GM13977 (cell line): Measurements from ENCODE around the gene KIF26A.

ENCODE experiments used
- DNase-seq: peaks from one replicate; pipeline ENCODE4 v3.0.0; 2012; ENCODE audit warnings: low spot score
- CTCF ChIP-seq: IDR thresholded peaks from 2 replicates; pipeline ENCODE4 v1.5.1; 2012; ENCODE audit warnings: mild to moderate bottlenecking, control low read depth; ENCODE audit not compliant: insufficient read depth; ENCODE audit errors: extremely low read depth, missing control alignments
- in situ Hi-C: fragments of 300-500 bp; cut with MboI; formaldehyde crosslinking; loops from one replicate; pipeline ENCODE4 v1.12.0; 2022; ENCODE audit warnings: low sequenced_read_pairs, low pct_unique_long_range_greater_than_20kb, mixed read lengths, inconsistent platforms; ENCODE audit not compliant: unreplicated experiment

KIF26A gene

DNA sequence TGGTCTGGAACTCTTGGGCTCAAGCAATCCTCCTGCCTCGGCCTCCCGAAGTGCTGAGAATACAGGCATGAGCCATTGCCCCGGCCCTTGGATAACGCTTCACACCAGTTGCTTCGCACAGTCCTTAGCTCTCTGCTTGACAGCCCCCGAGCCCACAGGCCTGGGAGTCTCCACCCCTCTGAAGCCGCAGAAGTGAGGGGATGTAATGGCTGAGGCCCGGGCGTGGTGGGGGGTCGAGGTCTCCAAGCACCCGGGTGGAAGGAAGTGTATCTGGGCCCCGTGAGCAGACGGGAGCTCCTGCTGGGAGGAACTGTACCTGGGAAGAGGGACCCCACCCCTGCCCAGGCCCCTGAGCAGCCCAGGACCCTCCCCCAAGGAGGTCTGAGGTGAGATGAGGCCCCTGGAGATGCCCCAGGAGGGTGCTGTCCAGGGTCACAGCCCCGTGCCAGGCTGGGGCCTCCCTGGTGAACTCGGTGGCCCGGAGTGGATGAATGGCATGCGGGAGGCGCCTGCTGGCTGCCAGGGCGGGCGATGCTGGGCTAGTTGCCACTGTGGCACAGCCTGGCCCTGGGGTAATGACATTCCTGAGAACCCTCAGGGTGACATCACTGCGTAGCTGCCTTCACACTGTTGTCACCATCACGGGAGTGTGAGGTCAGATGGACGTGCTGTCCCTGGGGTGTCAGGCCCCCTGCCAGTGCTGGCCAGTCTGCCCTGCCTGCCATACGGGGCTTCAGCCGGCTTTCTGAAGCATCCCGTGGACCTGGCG lies 48.9 kb downstream of the KIF26A start:
- in situ Hi-C loops = no loop called here
- DNase-seq = no peak
- no peak for TF ChIP-seq CTCF

- no peak for TF ChIP-seq CTCF
- in situ Hi-C loops = no loop called here
- DNase-seq = no peak
These were observed 49.7 kb downstream of the KIF26A start for GRCh38 chr14:104187931-104188726.

GRCh38 chr14:104188727-104189400 lies 50.5 kb downstream of the KIF26A start:
- in situ Hi-C loops = no loop called here
- DNase-seq = no peak
- TF ChIP-seq CTCF = no peak

DNA sequence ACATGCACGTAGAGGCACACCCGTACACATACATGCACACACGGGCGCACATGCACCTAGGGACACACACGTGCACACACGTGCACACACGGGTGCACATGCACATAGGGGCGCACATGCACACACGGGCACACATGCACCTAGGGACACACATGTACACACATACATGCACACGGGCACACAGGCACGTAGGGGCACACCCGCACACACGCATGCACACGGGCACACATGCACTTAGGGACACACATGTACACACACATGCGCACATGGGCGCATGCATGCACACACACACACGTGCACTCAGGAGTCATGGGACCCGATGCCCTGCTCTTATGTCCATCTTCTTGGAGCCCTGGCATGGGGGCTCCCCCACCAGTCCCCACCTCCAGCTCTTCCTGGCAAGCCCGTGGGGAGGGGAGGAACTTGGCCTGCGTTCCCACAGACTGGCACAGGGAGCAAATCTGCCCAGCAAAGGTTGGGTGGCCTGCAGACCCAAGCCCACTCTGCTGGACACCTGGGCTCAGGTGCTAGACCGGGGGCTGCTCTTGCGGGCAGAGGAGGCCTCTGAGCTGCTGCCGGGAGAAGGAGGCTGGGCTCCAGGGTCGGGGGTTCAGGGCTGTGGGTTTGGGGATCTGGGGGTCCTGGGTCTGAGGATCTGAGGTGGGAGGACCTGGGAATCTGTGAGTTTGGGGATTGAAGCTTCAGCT lies 51.4 kb downstream of the KIF26A start:
- DNase-seq = no peak
- no peak for TF ChIP-seq CTCF
- in situ Hi-C loops = no loop called here

DNA sequence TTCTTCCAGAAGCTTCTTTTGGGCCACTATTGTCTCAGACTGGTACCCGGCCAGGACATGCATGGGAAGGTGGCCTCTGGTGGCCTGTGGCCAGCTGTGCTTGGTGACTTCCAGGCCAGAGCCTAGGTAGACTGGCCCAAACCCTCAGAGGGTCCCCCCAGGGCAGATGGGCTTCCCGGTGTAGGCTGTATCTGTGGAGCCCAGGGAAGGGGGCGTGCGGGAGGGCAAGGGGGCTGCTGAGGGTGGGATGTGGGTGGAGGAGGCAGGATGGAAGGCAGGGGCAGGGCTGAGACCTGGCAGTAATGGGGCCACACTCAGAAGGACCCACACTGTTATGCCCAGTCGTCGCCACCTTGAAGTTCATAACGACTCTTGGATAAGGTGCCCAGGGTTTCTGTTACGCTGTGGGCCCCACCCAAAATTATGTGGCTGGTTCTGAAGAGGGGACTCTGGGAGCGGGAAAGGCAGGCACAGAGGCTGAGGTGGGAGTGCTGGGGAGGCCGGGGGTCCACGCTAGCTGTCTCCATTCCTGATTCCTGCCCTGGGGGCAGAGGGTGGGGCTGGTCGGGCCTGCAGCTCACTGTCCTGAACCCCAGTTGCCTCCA lies 52.1 kb downstream of the KIF26A start:
- DNase-seq = peak; percentile 16
- no peak for TF ChIP-seq CTCF
- in situ Hi-C loops = no loop called here
